SK-N-MC (cell line): Measurements from ENCODE around the gene ACR.
"Not testable (repeated sequence)": the region's sequence is repeated elsewhere in the genome, so short reads cannot be mapped to it uniquely, and the experiment has no call there.

Experiments
- EZH2 ChIP-seq: fragments of 200-600 bp; sonication (generic); IDR thresholded peaks from one replicate; pipeline ENCODE4 v1.6.1; 2017; ENCODE audit warnings: antibody characterized with exemption
- FOXP2 ChIP-seq: optimal IDR thresholded peaks from 2 replicates; pipeline ENCODE3; 2011; ENCODE audit warnings: mild to moderate bottlenecking, moderate library complexity; ENCODE audit not compliant: insufficient read depth; ENCODE audit errors: extremely low read length, control extremely low read depth
- POLR2AphosphoS5 ChIP-seq: IDR thresholded peaks from 2 replicates; pipeline ENCODE4 v1.6.1; 2012; ENCODE audit warnings: mild to moderate bottlenecking, low read depth, low read length, borderline replicate concordance

- TF ChIP-seq EZH2, POLR2AphosphoS5, FOXP2: not testable (repeated sequence)
Measured at GRCh38 chr22:50775132-50775531, 37.1 kb downstream of the ACR start.
